B cell (primary cell): Measurements from ENCODE around the gene TNPO2.

Experiments
- CTCF ChIP-seq: fragments of 200-600 bp; IDR thresholded peaks from one replicate; pipeline ENCODE4 v1.8.0; 2022; ENCODE audit warnings: antibody characterized with exemption, mild to moderate bottlenecking
- EZH2 ChIP-seq: IDR thresholded peaks from 2 replicates; pipeline ENCODE4 v1.6.1; 2012; ENCODE audit warnings: borderline replicate concordance, low read depth, mild to moderate bottlenecking, moderate library complexity, low read length; ENCODE audit not compliant: insufficient read depth, poor library complexity, severe bottlenecking

- TF ChIP-seq EZH2 (no peak), CTCF (no peak)
Measured at GRCh38 chr19:12759686-12760085, 36.0 kb upstream of the TNPO2 start.
